ENCODE results near the gene SFT2D1. TPM values are rescaled to one million over a fixed set of nuclear protein-coding genes. Genes with fewer than 3 reads are reported as not detected.

SFT2D1 gene
- total RNA-seq, 1 donor from 2014 or later = 19.3 TPM

DNA sequence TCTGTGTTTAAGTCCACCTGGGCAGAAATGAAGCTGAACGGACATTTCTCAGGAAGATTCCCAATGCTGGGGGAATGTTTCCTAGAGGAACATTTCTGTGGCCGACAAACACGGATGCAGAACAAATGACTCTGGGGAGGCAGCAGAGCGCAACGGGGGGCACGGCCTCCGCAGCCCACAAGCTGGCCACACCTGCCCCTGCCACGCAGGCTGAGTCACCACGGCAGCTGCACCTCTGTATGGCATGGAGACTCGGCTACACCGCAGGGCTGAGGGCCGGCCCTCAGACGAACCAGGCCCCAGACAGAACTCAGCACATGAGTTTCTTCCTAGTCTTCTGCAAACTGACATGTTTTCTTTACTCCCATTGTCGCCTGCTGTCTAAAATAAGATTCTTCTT, 24.1 kb downstream of the SFT2D1 start:
- H3K27ac ChIP-seq (replicated peaks) = no peak overlapping the region
- DNase-seq = no peak
- H3K27me3 ChIP-seq (ENCODE audit: low read depth) = no peaks in the 10 kb centered on the region
- peaks cover 5% of the 10 kb centered on the region for H3K4me1 ChIP-seq
- intact Hi-C loops (cut with micrococcal nuclease) = loop anchor here (10.0 kb wide), 1 partner anchor 87 kb away; no protein-coding TSS in a partner anchor
- H3K4me3 ChIP-seq = no peak overlapping the region
- no peaks in the 10 kb centered on the region for H3K9me3 ChIP-seq (replicated peaks)
- TF ChIP-seq CTCF (IDR thresholded peaks at IDR 0.05; ENCODE audit: borderline replicate concordance) = no peak
- peaks cover 33% of the 10 kb centered on the region for H3K36me3 ChIP-seq

- H3K27me3 ChIP-seq (ENCODE audit: low read depth) = no peaks in the 10 kb centered on the region
- H3K4me3 ChIP-seq = no peak overlapping the region
- H3K27ac ChIP-seq (replicated peaks) = no peak overlapping the region
- H3K36me3 ChIP-seq = peaks cover 26% of the 10 kb centered on the region
- intact Hi-C loops (cut with micrococcal nuclease) = loop anchor here (10.0 kb wide), 1 partner anchor 87 kb away; no protein-coding TSS in a partner anchor
- H3K4me1 ChIP-seq = peaks cover 5% of the 10 kb centered on the region
- DNase-seq = no peak
- H3K9me3 ChIP-seq (replicated peaks) = no peaks in the 10 kb centered on the region
- no peak for TF ChIP-seq CTCF (IDR thresholded peaks at IDR 0.05; ENCODE audit: borderline replicate concordance)
These were observed 24.8 kb downstream of the SFT2D1 start for GRCh38 chr6:166317261-166318212.

DNA sequence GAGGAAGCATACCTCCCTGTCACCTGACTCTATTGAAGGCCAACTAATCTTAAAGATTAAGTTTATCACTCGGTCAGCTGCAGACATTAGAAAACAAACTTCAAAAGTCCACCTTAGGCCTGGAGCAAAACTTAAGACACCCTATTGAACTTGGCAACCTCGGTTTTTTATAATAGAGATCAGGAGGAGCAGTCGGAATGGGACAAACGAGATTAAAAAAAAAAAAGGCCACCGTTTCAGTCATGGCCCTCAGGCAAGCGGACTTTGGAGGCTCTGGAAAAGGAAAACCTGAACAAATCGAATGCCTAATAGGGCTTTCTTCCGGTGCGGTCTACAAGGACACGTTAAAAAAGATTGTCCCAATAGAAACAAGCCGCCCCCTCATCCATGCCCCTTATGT, 26.9 kb downstream of the SFT2D1 start:
- intact Hi-C loops (cut with micrococcal nuclease) = loop anchor here (10.0 kb wide), 1 partner anchor 89 kb away; no protein-coding TSS in a partner anchor
- TF ChIP-seq CTCF (IDR thresholded peaks at IDR 0.05; ENCODE audit: borderline replicate concordance) = no peak
- H3K27ac ChIP-seq (replicated peaks) = no peak overlapping the region
- no peak for DNase-seq
- H3K27me3 ChIP-seq (ENCODE audit: low read depth) = peaks cover 3% of the 10 kb centered on the region
- peaks cover 5% of the 10 kb centered on the region for H3K4me1 ChIP-seq
- no peak overlapping the region for H3K4me3 ChIP-seq
- peaks cover 5% of the 10 kb centered on the region for H3K36me3 ChIP-seq
- H3K9me3 ChIP-seq (replicated peaks) = no peaks in the 10 kb centered on the region

DNA sequence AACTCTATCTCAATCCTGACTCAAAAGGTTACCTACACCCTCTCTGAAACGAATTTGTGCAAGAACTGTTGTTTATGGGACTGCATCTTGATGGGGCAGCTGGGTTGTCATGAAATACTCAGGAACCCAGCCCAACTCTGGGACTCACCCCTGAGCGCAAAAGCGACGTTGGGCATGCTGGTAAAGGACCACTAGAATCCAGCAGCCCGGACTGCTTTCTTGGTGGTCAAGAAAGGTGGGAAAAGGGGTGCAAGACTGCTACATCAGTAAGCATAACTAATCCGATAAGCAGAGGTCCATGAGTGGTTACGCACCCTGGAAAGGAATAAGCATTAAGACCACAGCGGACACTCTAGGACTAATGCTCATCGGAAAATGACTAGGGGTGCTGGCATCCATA, 27.9 kb downstream of the SFT2D1 start:
- intact Hi-C loops (cut with micrococcal nuclease) = loop anchor here (10.0 kb wide), 1 partner anchor 90 kb away; no protein-coding TSS in a partner anchor
- H3K36me3 ChIP-seq = no peaks in the 10 kb centered on the region

More for the DNA sequence above, 27.9 kb downstream of the SFT2D1 start:
- DNase-seq = no peak
- Histone ChIP-seq H3K27ac (replicated peaks) (no peak overlapping the region), H3K9me3 (replicated peaks) (no peaks in the 10 kb centered on the region), H3K4me1 (peaks cover 5% of the 10 kb centered on the region), H3K27me3 (ENCODE audit: low read depth) (peaks cover 12% of the 10 kb centered on the region), H3K4me3 (no peak overlapping the region)
- no peak for TF ChIP-seq CTCF (IDR thresholded peaks at IDR 0.05; ENCODE audit: borderline replicate concordance)

All from left ventricle myocardium inferior (tissue), 1 donor.